ENCODE data around the gene TNFRSF4.

The TNFRSF4 gene

DNA sequence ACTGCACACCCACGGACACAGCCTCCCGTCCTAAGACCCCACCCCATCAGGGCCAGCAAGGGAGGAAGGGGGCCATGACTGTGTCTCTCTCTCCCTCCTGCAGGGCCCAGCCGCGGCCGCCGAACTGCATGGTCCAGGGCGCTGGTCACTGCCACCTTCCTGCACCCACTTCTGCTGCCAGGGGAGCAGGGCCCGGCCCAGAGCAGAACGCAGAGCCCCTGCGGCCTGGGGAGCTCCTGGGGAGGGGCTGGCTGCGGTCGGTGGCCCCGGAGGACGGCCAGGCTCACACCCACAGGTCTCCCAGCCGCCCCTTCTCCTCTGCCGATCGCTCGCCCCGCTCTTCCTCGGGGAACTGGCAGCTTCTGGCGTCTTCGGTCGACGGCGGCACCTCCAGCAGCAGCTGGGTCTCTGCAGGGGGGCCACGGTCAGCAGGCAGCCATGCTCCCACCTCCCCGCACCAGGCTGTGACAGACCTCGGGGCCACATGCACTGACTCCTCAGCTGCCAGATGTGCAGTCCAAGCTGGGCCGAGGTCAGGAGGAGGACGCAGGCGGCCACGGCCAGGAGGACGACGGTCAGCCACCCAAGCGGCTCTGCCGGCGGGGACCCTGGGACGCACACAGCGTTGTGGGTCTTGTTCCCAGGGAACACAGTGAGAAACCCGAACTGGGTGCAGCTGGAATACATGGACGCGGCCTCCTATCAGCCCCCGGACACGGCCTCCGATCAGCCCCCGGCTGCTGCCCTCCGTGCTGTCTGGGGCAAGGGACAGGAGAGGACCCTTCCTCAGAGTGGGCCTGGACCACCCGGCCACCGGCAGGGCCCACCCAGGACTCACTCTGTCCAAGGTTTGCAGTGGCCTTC, 10.2 kb downstream of the TNFRSF4 start:
- H3K27ac ChIP-seq, result no peak overlapping the region
- no peak for TF ChIP-seq ZFX (IDR thresholded peaks at IDR 0.05)
- TF ChIP-seq, protein P1, sequence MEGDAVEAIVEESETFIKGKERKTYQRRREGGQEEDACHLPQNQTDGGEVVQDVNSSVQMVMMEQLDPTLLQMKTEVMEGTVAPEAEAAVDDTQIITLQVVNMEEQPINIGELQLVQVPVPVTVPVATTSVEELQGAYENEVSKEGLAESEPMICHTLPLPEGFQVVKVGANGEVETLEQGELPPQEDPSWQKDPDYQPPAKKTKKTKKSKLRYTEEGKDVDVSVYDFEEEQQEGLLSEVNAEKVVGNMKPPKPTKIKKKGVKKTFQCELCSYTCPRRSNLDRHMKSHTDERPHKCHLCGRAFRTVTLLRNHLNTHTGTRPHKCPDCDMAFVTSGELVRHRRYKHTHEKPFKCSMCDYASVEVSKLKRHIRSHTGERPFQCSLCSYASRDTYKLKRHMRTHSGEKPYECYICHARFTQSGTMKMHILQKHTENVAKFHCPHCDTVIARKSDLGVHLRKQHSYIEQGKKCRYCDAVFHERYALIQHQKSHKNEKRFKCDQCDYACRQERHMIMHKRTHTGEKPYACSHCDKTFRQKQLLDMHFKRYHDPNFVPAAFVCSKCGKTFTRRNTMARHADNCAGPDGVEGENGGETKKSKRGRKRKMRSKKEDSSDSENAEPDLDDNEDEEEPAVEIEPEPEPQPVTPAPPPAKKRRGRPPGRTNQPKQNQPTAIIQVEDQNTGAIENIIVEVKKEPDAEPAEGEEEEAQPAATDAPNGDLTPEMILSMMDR (conservative IDR thresholded peaks at IDR 0.05), result no peak

DNA sequence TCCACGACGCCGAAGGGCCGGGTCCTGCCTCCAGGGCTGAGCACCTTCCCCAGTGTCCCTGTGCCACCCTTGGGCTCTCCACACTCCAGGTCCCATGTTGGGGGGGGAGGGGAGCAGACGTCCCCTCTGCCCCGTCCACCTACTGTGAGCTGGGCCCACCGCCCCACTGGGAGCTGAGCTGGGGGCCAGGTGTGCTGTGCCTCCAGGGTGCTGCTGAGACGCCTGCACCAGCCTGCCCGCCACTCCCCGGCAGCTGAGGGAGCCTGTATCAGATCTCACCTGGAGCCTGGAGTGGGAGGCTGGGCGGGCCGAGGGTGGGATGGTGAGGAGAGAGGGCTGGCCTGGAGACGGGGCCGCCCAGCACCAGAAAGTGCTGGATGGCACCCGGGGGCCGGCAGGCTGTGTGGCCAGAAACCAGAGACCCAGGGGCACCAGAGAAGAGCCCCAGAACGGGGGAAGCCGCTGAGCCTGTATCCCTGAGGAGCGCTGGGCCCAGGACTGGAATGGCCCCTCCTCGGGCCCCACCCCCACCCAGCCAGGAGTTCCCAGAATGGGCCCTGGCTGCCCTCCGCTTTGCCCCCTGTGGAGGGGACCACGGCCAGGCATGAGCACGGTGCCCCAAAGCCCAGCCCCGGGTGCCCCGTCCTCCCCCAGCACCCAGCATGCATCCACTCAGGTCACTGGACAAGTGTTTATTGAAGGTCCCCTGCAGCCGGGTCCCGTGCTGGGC, 11.0 kb downstream of the TNFRSF4 start:
- TF ChIP-seq, protein P1 (conservative IDR thresholded peaks at IDR 0.05), result no peak
- TF ChIP-seq ZFX (IDR thresholded peaks at IDR 0.05), result no peak
- no peak overlapping the region for H3K27ac ChIP-seq

DNA sequence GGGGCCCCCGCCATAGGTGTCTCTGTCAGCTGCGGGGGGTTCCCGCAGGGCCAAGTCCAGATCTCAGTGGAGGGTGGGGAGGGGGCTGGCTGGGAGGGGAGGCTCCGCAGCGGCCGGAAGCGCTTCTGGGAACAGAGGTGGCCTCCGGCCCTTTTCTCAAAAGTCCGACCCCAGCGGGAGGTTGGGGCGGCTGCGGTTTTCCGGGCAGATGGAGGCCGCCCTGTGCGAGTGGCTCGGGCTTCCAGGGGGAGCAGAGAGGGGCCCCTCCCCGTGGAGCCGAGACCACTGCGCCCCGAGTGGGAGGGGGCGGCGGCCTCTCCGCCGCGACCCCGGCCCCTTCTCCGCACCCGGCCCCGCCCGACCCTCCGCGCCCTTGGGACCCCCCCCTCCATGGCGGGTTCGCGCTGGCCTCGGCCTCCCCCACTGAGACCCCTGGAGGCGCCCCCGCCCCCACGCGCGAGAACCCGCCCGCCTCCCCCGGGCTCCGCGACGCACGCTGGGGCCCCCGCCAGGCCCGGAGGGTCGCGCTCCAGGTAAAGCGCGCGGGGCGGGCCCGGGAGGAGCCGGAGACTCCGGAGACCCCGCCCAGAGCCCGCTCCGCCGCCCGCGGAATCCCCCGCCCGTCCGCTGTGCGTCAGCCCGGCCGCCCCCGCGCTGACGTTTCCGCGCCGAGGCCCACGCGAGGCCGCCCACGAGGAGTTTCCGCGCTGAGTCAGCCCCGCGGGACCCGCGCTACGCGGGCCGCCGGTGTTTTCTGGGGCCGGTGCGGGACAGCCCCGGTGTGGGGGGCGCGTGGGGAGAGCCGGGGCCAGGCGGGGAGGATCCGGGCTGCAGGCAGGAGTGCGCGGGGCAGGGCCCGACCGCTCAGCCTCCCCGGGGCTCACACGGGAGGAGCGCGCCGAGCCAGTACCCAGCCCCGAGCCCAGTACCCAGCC, 12.8 kb downstream of the TNFRSF4 start:
- no peak overlapping the region for H3K27ac ChIP-seq
- TF ChIP-seq, protein P1 (conservative IDR thresholded peaks at IDR 0.05), result no peak
- TF ChIP-seq ZFX (IDR thresholded peaks at IDR 0.05), result no peak

DNA sequence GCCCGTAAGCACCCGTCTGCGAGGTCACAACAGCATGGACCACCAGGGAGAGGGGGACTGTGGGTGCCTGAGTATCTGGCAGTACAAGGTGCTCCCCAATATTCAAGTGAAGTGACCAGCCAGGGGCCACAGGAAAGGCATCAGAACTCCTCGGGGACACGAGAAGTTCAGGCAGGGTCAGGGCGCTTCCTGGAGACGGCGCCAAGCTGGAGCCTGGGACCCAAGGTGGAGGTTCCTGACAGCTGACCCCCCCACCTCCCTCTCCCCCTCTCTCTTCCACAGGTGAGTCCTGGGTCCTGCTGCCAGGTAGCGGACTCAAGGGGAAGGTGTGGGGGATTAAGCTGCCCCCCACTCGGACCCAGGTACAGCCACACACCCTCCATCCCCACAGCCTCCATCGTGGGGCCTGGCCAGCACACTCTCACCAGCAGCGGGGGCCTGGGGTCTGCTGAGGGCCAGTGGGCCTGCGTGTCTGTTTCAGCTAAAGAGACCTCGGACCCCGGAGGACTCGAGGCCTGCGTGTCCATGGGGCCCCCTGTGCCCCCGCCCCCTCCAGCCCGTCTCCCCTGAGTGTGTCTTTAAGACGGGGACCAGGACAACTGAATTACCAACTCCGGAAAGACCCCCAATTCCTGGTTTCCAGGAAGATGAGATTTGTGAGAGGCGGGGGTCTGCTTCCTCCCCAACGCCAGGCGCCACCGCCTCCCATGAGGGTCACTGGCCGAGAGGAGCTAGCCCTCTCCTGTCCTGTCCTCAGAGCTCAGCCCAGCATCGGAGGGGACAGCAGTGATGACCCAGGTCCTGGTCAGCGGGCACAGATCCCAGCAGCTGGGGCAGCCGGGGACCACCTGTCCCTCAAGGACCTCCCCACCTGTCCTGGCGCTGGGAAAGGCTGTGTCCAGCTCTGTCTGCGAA, 13.7 kb downstream of the TNFRSF4 start:
- H3K27ac ChIP-seq, result no peak overlapping the region
- no peak for TF ChIP-seq ZFX (IDR thresholded peaks at IDR 0.05)
- TF ChIP-seq, protein P1 (conservative IDR thresholded peaks at IDR 0.05), result no peak

DNA sequence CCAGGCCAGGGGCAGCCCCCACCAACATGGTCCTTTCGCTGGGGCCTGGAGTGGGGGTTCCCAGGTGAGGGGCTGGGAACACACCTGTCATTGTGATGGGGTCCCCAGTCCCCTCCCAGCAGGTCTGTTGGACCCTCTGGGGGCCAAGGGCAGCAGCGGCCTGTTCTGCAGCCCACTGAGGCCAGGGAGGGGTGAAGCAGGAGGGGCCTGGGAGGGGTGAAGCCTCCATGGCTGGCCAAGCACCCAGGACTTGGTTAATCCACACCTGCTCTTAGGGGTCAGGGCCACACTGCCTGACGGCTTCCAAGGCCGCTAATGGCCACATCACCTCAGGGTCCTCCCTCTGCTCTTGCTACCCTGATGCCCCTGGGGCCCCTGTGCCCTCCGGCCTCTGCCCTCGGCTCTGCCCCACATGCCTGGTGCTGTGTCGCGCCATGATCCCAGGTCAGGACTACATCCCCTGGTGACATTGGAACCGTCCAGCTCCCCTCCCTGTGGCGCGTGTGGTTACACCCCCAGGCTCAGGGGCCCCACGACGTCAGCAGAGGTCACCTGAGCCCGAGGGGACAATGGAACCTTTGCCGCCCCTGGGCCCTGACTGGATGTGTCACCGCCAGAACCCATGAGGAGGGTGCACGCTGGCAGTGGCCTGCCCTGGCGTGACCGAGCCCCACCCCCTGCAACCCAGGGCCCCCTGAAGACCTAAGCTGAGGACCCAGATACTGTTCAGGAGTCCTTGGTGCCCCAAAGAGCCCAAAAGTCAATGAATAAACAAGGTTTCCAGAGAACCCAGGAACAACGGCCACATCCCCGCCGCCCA, 14.6 kb downstream of the TNFRSF4 start:
- H3K27ac ChIP-seq, result no peak overlapping the region
- no peak for TF ChIP-seq ZFX (IDR thresholded peaks at IDR 0.05)

DNA sequence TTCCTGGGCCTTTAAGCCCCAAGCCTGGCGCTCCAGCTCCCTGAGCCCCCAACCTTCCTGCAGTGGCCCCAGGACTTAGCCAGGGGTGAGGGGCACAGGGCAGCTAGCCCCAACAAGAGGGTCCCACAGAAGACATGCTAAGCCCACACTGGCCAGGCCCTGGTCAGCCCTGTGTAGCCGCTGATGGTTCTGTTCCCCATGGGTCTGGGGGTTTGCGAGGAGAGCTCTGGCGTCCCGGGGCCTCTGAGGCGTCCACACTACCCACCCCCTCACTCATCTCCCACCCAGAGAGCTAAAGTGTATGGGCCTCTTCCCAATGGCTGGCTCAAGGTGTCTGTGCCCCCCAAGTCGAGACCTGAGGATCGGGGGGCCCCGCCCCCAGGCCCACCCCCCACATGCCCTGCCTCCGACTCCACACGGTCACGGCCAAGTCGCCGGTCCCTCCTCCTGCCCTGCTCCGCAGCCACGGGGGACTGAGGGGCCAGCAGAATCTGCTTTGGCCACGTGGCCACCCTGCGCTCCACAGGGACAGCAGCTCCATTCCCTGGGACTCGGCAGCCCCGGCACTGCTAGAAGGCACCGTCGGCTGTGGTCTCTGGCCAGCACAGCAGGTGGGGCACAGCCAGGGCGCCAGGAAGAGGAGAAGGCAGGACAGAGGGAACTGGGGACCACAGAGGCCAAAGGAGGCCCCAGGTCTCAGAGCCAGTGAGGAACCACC, 15.4 kb downstream of the TNFRSF4 start:
- no peak overlapping the region for H3K27ac ChIP-seq
- TF ChIP-seq ZFX (IDR thresholded peaks at IDR 0.05), result no peak
- TF ChIP-seq, protein P1 (conservative IDR thresholded peaks at IDR 0.05), result no peak
